Stimulated activated CD8-positive, alpha-beta memory T cell treated with anti-CD3 and anti-CD28 coated beads, Interleukin-7, amount 100 ng/mL, for 48 hours (primary cell): ENCODE measurements around the gene KCNH2.
"Not testable (repeated sequence)": the region's sequence is repeated elsewhere in the genome, so short reads cannot be mapped to it uniquely, and the experiment has no call there.

ENCODE experiments used
- DNase-seq, 2 donors: peaks; one replicate each; pipeline ENCODE4 v3.0.0-alpha.2; 2020; ENCODE audit warnings: low read depth in 1 of 2; ENCODE audit errors: extremely low read depth in 1 of 2

KCNH2 gene

GRCh38 chr7:150911590-150912267 is 66.4 kb downstream of the KCNH2 start:
- no peak for DNase-seq

DNA sequence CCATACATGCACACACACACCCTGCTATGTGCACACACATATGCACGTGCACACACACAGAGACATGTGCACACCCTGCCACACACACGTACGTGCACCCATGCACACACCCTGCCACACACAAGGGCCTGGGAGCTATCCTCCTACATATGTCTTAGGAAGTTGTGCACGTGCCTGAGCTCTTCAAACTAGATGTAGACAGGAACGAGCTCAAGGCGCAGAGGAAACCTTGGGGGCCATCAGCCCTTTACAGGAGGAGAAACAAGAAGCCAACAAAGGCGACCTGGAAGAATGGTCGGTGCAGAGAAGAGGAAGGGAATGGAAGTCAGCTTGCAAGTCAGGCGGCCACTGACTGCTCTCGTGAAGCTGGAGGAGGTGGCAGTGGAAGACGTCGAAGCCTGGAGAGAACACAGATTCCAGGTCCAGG is 67.1 kb downstream of the KCNH2 start:
- DNase-seq, result no peak

DNA sequence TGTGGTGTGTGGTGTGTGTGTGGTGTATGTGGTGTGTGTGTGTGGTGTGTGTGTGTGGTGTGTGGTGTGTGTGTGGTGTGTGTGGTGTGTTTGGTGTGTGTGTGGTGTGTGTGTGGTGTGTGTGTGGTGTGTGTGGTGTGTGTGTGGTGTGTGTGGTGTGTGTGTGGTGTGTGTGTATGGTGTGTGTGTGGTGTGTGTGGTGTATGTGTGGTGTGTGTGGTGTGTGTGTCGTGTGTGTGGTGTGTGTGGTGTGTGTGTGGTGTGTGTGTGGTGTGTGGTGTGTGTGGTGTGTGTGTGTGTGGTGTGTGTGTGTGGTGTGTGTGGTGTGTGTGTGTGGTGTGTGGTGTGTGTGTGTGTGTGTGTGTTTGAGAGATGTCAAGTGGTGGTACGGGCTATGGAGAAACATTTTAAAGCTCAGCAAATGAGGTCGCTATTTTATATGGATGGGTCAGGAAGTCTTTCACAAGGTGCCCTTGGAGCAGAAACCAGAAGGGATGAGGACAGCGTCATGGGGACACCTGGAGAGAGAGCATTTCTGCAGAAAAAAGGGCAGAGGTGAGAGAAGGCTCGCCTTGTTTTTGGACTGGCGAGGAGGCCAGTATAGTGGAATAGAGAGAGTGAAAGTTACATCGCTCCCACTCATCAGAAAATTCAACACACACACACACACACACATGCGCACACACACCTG is 67.7 kb downstream of the KCNH2 start:
- not testable (repeated sequence) for DNase-seq

DNA sequence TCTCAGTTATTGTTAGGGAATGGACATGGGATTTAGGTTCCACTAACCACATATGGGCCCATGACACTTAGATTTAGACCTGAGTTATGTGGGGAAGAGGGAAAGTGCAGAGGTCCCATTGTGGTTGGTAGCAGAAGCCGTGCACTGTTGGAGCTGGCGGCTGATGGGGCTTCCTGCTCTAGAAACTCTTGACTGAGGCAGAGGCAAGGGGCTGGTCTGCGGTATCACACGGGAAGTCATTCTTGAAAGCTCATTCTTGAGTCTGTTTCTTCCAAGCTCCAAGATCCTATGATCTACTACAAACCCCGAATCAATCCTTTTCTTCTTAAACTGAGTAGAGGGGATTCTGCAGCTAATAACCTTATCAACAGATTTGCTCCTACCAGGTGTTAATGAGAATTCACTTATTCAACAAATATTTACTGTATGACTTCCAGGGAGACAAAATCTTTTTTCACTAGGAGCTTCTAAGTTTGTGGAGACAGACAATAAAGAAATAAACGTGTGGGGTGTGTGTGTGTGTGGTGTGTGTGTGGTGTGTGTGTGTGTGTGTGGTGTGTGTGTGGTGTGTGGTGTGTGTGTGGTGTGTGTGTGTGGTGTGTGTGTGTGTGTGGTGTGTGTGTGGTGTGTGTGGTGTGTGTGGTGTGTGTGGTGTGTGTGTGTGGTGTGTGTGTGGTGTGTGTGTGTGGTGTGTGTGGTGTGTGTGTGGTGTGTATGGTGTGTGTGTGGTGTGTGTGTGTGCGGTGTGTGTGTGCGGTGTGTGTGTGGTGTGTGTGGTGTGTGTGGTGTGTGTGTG is 68.7 kb downstream of the KCNH2 start:
- DNase-seq, result no peak

DNA sequence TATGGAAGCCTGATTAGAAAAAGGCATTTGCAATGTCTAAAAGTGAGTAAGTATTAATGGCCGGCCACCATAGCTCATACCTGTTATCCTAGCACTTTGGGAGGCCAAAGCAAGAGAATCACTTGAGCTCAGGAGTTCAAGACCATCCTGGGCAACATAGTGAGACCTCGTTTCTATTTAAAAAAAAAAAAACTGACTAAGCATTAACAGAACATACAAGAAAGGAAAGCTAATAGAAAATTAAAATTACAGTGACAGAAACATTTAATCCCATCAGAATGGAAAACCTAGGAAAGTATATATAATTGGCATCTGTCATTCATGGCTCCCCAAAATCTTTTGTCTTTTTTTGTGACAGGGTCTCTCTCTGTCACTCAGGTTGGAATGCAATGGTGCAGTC is 69.9 kb downstream of the KCNH2 start:
- no peak for DNase-seq

- no peak for DNase-seq
These were observed 73.9 kb downstream of the KCNH2 start for GRCh38 chr7:150904011-150904909.

- DNase-seq, result no peak
These were observed 74.5 kb downstream of the KCNH2 start for GRCh38 chr7:150903606-150904005.

- no peak for DNase-seq
These were observed 75.8 kb downstream of the KCNH2 start for GRCh38 chr7:150902078-150903033.

GRCh38 chr7:150901160-150902035 is 76.7 kb downstream of the KCNH2 start:
- DNase-seq, result no peak

DNA sequence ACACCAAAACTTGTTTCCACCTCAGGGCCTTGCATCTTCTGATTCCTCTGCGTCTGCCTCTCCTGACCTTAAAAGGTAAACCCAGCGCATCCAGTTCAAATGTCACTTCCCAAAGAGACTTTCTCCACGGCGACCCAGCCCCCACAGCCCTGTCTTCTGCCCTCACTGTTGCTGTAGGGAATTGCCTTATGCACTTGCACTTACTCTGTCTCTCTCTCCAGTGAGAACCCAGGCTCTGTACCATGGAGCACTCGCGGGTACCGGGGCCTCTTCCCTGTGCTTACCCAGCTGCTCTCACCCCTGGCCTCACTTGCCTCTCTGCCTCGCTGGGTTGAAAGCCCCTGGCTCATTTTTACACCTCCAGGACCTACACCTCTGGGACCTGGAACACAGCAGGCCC is 77.4 kb downstream of the KCNH2 start:
- no peak for DNase-seq

DNA sequence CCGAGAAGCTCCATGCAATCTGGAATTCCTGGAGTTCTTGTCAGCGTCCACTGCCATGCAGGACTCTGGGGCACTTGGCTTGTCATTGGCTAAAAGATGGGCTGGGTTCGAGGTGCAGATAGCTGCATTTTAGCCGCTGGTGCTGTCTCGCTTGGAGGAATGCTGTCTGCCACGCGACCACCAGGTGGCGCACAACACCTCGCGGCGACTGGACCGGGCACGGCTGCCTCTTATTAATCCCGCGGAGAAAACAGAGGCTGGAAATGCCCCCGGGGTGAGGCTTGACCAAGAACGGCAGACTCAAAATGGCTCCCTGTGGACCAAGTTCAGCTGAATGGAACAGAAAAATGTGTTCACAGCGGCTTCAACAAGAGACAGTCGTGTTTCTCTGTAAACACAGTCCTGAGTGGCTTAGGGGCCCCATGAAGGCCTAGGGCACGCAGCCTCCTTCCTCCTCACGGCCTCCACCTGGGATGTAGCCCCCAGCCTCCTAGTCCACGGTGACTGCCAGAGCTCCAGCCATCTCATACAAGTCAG is 79.6 kb downstream of the KCNH2 start:
- DNase-seq, result peak; percentile 37 to 49

GRCh38 chr7:150897502-150898474 is 80.3 kb downstream of the KCNH2 start:
- peak in 1 of 2 donors; percentile 27 for DNase-seq

DNA sequence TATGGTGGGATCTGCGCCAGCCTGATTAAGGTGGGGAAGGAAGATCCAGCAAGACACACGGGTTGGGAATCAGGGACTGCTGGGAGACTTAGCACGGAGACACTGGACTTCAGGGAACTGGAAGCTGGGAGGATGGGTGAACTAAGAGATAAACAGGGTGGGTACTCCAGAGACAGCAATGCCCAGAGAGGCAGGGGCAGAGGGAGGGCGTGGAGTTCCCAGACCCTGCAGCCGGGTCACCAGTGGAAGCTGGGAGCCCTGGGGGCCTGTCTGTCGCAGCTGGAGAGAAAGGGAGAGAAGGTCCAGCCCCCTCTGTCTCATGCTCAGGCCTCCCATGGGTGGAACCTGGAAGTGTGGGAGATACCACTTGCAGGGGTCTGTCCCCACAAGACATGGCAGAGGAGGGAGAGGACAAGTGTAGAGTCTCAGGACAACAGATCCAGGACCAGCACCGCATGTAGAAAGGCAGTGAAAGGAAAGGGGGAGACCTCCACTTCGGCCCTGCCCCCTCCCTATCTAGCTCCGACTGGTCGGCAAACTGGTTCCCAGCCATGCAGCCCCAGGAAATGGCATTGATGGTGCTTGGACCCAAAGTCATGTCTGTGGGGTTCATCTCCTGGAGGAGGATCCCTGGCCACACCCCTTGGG is 81.4 kb downstream of the KCNH2 start:
- DNase-seq, result no peak

DNA sequence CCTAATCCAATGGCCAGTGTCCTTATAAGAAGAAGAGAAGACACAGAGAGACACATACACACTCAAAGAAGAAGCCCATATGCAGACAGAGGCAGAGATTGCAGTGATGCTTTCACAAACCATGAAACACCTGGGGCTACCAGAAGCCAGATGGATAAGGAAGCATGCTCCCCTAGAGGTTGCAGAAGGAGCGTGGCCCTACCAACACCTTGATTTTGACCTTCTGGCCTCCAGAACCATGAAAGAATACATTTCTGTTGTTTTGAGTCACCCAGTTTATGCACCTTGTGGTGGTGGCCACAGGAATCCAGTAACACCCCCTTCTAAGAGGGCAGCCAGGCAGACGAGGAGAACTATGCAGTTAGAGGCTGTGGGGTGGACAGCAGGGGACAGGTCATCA is 82.3 kb downstream of the KCNH2 start:
- no peak for DNase-seq
